Loucy (cell line): Measurements from ENCODE around the gene MAP1LC3C.

ENCODE experiments used
- H2AFZ ChIP-seq: fragments of 200-600 bp; sonication (generic); 2 replicates; pipeline ENCODE4 v1.6.0; 2016; ENCODE audit warnings: antibody characterized with exemption, mild to moderate bottlenecking, low read length, moderate library complexity
- H3F3A ChIP-seq: fragments of 200-600 bp; 2 replicates; pipeline ENCODE4 v1.6.0; 2016; ENCODE audit warnings: antibody characterized with exemption, low read depth, mild to moderate bottlenecking
- H3K27me3 ChIP-seq: fragments of 200-600 bp; sonication (generic); 2 replicates; pipeline ENCODE4 v1.6.1; 2014; ENCODE audit warnings: low read length, mild to moderate bottlenecking; ENCODE audit not compliant: insufficient read depth, poor library complexity, severe bottlenecking
- H3K36me3 ChIP-seq: fragments of 200-600 bp; sonication (generic); 2 replicates; pipeline ENCODE4 v1.6.1; 2016; ENCODE audit warnings: low read length; ENCODE audit not compliant: insufficient read depth
- H3K4me1 ChIP-seq: fragments of 200-600 bp; sonication (generic); 2 replicates; pipeline ENCODE4 v1.5.1; 2014; ENCODE audit warnings: low read length, mild to moderate bottlenecking; ENCODE audit not compliant: insufficient read depth, poor library complexity, severe bottlenecking
- H3K4me2 ChIP-seq: fragments of 200-600 bp; sonication (generic); 2 replicates; pipeline ENCODE4 v1.6.0; 2014; ENCODE audit warnings: antibody characterized with exemption, low read length, low read depth, mild to moderate bottlenecking; ENCODE audit not compliant: poor library complexity, severe bottlenecking
- H3K4me3 ChIP-seq: fragments of 200-600 bp; sonication (generic); 2 replicates; pipeline ENCODE4 v1.5.1; 2014; ENCODE audit warnings: low read length, mild to moderate bottlenecking, mixed read lengths; ENCODE audit not compliant: poor library complexity, severe bottlenecking
- H3K79me2 ChIP-seq: fragments of 200-600 bp; sonication (generic); 2 replicates; pipeline ENCODE4 v1.6.1; 2014; ENCODE audit warnings: low read length; ENCODE audit not compliant: insufficient read depth
- H3K9ac ChIP-seq: fragments of 200-600 bp; sonication (generic); 2 replicates; pipeline ENCODE4 v1.6.0; 2014; ENCODE audit warnings: mild to moderate bottlenecking, low read depth, low read length, moderate library complexity; ENCODE audit not compliant: poor library complexity, severe bottlenecking
- H3K9me2 ChIP-seq: fragments of 200-600 bp; sonication (generic); replicated peaks from 2 replicates; pipeline ENCODE4 v1.6.1; 2016; ENCODE audit warnings: low read depth, low read length, mixed read lengths
- H3K9me3 ChIP-seq: fragments of 200-600 bp; sonication (generic); 2 replicates; pipeline ENCODE4 v1.6.1; 2014; ENCODE audit warnings: mild to moderate bottlenecking, antibody characterized with exemption, low read length, low read depth; ENCODE audit not compliant: insufficient read depth
- H4K20me1 ChIP-seq: fragments of 200-600 bp; sonication (generic); 2 replicates; pipeline ENCODE4 v1.6.0; 2014; ENCODE audit warnings: antibody characterized with exemption, low read length, mild to moderate bottlenecking; ENCODE audit not compliant: insufficient read depth, poor library complexity, severe bottlenecking
- CTCF ChIP-seq: fragments of 200-600 bp; sonication (generic); conservative IDR thresholded peaks from 2 replicates; pipeline ENCODE4 v1.5.1; 2014; ENCODE audit warnings: mild to moderate bottlenecking, antibody characterized with exemption, low read length
- EZH2phosphoT487 ChIP-seq: fragments of 200-600 bp; IDR thresholded peaks from 2 replicates; pipeline ENCODE4 v1.6.1; 2018; ENCODE audit warnings: antibody characterized with exemption, mild to moderate bottlenecking, moderate library complexity, borderline replicate concordance

Gene MAP1LC3C

DNA sequence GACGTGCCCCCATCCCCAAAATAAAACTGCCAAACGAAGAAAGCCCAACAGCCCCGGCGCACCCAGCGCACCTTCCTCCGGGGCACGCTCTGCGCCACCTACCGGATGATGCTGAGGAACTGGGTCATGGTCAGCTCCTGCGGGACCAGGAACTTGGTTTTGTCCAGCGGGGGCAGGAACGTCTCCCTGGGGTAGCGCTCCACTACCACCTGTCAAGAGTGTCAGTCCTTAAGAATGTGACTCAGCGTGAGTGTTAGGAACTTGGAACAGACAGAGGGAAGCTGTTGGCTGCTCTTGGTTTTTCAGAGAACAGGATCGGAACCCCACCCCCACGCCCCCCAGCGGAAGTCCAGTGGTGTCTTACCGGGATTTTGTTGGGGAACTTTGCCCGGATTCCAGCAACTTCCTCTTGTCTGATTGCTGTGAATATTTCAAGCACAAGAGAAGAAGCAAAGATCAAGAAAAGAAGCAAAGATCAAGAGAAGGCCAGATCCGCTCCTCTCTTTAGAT, 431 bp downstream of the MAP1LC3C start:
- H3K79me2 ChIP-seq, result no peaks in the 10 kb centered on the region

DNA sequence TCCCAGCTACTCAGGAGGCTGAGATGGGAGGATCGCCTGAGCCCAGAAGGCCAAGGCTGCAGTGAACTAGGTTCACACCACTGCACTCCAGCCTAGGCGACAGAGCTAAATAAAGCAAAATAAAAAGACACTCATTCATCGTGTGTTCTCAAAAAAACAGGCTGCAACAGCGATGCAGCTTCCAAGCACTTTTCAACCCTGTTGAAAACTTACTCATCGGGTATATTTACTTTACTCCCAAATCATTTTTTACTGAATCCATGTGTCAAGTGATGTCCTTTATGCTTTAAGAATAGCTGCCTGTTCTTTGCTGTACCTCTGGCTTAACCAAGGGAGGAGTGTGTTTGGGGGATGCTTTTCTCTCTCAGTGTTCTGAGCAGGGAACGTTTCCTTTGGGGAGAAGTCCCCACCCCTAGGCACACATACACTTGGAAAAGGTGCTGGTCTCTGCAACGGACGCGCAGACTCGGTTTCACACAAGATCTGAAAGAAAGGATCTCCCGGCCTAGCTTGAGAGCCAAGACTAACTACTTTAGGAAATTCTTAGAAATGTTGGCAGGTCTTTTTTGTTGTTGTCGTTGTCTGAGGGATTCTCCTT, 1.4 kb downstream of the MAP1LC3C start:
- no peaks in the 10 kb centered on the region for H3F3A ChIP-seq
- peaks cover 3% of the 10 kb centered on the region; the same call in 1 of the 2 replicates for H3K9me3 ChIP-seq
- no peaks in the 10 kb centered on the region for H4K20me1 ChIP-seq
- no peak overlapping the region for H3K9ac ChIP-seq
- no peaks in the 10 kb centered on the region for H3K4me1 ChIP-seq
- no peak overlapping the region for H3K4me3 ChIP-seq
- no peaks in the 10 kb centered on the region for H3K9me2 ChIP-seq
- H3K27me3 ChIP-seq, result no peaks in the 10 kb centered on the region
- no peaks in the 10 kb centered on the region for H3K79me2 ChIP-seq
- H2AFZ ChIP-seq, result no peak overlapping the region
- no peak for TF ChIP-seq CTCF
- no peak for TF ChIP-seq EZH2phosphoT487
- H3K4me2 ChIP-seq, result no peak overlapping the region
- no peaks in the 10 kb centered on the region for H3K36me3 ChIP-seq

More for the DNA sequence above, 431 bp downstream of the MAP1LC3C start:
- no peaks in the 10 kb centered on the region for H3K27me3 ChIP-seq
- H3K4me1 ChIP-seq, result no peaks in the 10 kb centered on the region
- H3K36me3 ChIP-seq, result no peaks in the 10 kb centered on the region
- no peaks in the 10 kb centered on the region for H3K9me2 ChIP-seq
- no peak overlapping the region for H3K4me3 ChIP-seq
- no peak for TF ChIP-seq CTCF
- no peak for TF ChIP-seq EZH2phosphoT487
- H3K9ac ChIP-seq, result no peak overlapping the region
- H3K9me3 ChIP-seq, result peaks cover 3% of the 10 kb centered on the region; the same call in 1 of the 2 replicates
- no peaks in the 10 kb centered on the region for H3F3A ChIP-seq
- no peak overlapping the region for H3K4me2 ChIP-seq
- no peaks in the 10 kb centered on the region for H4K20me1 ChIP-seq
- H2AFZ ChIP-seq, result no peak overlapping the region

DNA sequence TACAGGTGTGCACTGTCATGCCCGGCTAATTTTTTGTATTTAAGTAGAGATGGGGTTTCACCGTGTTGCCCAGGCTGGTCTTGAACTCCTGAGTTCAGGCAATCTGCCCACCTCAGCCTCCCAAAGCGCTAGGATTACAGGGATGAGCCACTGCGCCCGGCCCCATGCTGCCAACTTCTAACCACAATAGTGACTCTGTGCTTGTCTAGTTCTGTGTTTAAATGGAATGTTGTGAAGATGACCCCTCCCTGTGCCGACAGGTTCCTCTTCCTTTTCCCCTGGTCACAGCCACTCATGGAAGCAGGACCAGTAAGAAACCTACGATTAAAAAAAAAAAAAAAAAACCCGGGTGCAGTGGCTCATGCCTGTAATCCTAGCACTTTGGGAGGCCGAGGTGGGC, 4.7 kb downstream of the MAP1LC3C start:
- H3F3A ChIP-seq, result no peaks in the 10 kb centered on the region
- no peak overlapping the region for H2AFZ ChIP-seq
- peaks cover 3% of the 10 kb centered on the region; the same call in 1 of the 2 replicates for H3K9me3 ChIP-seq
- no peaks in the 10 kb centered on the region for H3K9me2 ChIP-seq
- no peaks in the 10 kb centered on the region for H3K79me2 ChIP-seq
- H3K9ac ChIP-seq, result no peak overlapping the region
- H4K20me1 ChIP-seq, result no peaks in the 10 kb centered on the region
- H3K36me3 ChIP-seq, result no peaks in the 10 kb centered on the region
- no peak for TF ChIP-seq EZH2phosphoT487
- no peak for TF ChIP-seq CTCF
- H3K4me2 ChIP-seq, result no peak overlapping the region
- no peaks in the 10 kb centered on the region for H3K27me3 ChIP-seq
- no peaks in the 10 kb centered on the region for H3K4me1 ChIP-seq
- no peak overlapping the region for H3K4me3 ChIP-seq
